T-helper 1 cell treated with Interleukin-12 subunit alpha and Interleukin-12 subunit beta and Interleukin-4 antibody, amounts not matched to agents 30 ng/mL and 1 ng/mL, for 36 hours (primary cell): ENCODE results near the gene GABPB1. TPM values are rescaled to one million over a fixed set of nuclear protein-coding genes. Genes with fewer than 3 reads are reported as not detected.

ENCODE experiments used
- total RNA-seq: library from RNA; stranded (reverse); gene quantifications from 2 replicates; pipeline ENCODE4 v1.2.3, GENCODE V29; 2022

The GABPB1 gene
- total RNA-seq, 1 donor from 2014 or later, result 50.4 TPM

Other genes starting within 250 kb of the GABPB1 start
- gene ATP8B4, start 236.0 kb downstream of the GABPB1 start, total RNA-seq, result 51.8 and 56.6 TPM in 2 replicates
- 44.6 and 45.3 TPM in 2 replicates for gene SLC27A2, start 173.0 kb downstream of the GABPB1 start, total RNA-seq
- 0.20 and 0.61 TPM in 2 replicates for gene HDC, start 89.5 kb downstream of the GABPB1 start, total RNA-seq
- gene USP8, start 69.2 kb upstream of the GABPB1 start, total RNA-seq, result 65.5 and 68.9 TPM in 2 replicates
- gene USP50, start 191.5 kb upstream of the GABPB1 start, total RNA-seq, result 0.66 TPM in 1 of 2 replicates, not detected in the other